GM12801 (cell line): ENCODE results near the gene CCDC89.

Source experiments
- TF ChIP-seq, protein P1 (sequence below): IDR thresholded peaks from one replicate; pipeline ENCODE4 v1.5.1; 2011; ENCODE audit warnings: control low read depth; ENCODE audit not compliant: insufficient read length; ENCODE audit errors: extremely low read depth

CCDC89 gene

DNA sequence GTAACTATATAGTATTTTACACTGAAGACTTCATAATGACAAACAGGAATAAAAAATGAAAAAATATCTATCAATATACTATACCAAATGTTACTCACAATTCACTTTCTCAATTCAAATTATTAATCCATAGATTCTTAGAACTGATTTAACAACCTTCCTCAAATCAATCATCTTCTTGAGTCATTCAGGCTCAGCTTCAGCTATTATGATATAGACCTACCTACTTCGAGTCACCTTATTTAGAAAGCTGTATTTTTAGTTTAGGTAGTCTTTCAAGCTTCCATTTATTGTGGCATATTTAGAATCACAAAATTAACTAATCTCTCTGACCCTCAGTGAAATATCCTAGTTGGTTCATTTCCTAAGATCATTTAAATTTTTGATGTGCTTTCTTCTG is 29.2 kb downstream of the CCDC89 start:
- TF ChIP-seq, protein P1, sequence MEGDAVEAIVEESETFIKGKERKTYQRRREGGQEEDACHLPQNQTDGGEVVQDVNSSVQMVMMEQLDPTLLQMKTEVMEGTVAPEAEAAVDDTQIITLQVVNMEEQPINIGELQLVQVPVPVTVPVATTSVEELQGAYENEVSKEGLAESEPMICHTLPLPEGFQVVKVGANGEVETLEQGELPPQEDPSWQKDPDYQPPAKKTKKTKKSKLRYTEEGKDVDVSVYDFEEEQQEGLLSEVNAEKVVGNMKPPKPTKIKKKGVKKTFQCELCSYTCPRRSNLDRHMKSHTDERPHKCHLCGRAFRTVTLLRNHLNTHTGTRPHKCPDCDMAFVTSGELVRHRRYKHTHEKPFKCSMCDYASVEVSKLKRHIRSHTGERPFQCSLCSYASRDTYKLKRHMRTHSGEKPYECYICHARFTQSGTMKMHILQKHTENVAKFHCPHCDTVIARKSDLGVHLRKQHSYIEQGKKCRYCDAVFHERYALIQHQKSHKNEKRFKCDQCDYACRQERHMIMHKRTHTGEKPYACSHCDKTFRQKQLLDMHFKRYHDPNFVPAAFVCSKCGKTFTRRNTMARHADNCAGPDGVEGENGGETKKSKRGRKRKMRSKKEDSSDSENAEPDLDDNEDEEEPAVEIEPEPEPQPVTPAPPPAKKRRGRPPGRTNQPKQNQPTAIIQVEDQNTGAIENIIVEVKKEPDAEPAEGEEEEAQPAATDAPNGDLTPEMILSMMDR, result no peak

DNA sequence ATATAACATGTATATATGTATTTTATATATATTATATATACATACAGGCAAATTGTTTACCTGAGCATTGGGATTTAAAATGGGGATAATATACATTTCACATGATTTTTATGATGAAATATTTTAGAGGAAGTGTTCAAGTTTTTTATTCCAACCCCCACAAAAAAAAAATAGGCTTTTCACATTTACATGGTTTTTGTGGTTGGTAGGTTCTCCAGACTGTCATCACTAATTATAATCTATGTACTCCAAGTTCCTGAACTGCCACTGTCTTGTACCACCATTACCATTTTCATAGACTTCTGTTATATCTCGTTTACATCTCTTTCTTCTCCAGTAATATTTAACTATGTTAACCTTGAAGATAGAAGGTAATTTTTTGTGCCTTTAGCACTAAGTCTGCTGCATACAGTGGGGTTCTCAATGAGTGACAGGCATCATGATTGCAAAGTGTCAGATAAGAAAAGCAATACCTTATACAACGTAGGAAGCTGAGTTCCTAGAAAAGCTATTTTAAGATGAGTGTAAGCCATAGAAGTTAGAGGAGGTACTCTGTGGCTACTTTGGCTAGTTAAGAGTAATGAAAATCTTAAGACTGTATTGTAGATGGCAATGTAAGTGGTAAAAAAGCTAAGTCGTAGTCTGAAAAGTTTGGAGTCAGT is 33.1 kb downstream of the CCDC89 start:
- TF ChIP-seq, protein P1, result no peak

- TF ChIP-seq, protein P1, result no peak
These were observed 34.9 kb downstream of the CCDC89 start for GRCh38 chr11:85651118-85651517.

- TF ChIP-seq, protein P1, result no peak
These were observed 38.2 kb downstream of the CCDC89 start, which contains the start of gene TMEM126A for GRCh38 chr11:85647604-85648299. TMEM126A (plus strand) TSS chr11:85647967; CDS start chr11:85650256, 2,289 bp downstream.

DNA sequence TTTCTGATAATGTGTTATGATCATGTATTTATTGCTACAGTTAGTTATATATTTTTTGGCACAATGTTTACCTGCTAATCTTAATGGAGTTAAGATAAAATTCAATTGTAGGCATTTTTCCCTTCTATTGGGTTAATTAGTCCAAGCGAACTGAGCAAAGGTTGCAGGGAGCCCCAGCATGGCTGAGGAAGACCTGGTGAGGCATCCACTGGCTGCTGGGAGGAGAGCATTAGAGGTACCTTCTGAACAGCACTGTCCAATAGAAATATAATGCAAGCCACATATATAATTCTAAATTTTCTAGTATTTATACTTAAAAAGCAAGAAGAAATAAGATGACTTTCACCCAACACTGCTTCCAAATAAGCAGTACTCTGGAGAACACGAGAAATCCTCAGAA is 38.9 kb downstream of the CCDC89 start:
- TF ChIP-seq, protein P1, result no peak

GRCh38 chr11:85643191-85643614 is 42.8 kb downstream of the CCDC89 start:
- TF ChIP-seq, protein P1, result no peak

DNA sequence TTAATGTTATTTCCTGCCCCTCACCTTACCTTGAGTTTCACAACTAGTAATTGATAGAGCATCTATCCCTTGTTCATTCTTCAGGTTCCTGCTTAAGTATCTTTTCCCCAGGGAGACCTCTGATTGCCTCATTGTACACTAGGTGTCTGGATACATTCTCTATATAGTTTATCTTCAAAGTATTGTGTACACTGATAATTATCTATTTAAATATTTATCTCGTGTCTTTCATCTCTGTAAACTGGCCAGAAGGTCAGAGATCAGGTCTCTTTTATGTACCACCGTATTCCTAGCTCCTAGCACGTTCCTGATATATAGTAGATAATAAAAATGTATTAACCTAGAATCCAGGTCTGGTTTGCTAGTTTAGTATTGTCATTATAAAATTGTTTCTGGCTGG is 51.2 kb downstream of the CCDC89 start:
- TF ChIP-seq, protein P1, result no peak
